ENCODE measurements around the gene TJP1. TPM values are rescaled to one million over a fixed set of nuclear protein-coding genes. Genes with fewer than 3 reads are reported as not detected.

TJP1 gene
- total and polyA plus RNA-seq, 9 of the 15 experiments (the other 6 are each of a cell fraction or from before 2014, with no cell fraction given): 9.1 to 39.3 (median 28.0) TPM

DNA sequence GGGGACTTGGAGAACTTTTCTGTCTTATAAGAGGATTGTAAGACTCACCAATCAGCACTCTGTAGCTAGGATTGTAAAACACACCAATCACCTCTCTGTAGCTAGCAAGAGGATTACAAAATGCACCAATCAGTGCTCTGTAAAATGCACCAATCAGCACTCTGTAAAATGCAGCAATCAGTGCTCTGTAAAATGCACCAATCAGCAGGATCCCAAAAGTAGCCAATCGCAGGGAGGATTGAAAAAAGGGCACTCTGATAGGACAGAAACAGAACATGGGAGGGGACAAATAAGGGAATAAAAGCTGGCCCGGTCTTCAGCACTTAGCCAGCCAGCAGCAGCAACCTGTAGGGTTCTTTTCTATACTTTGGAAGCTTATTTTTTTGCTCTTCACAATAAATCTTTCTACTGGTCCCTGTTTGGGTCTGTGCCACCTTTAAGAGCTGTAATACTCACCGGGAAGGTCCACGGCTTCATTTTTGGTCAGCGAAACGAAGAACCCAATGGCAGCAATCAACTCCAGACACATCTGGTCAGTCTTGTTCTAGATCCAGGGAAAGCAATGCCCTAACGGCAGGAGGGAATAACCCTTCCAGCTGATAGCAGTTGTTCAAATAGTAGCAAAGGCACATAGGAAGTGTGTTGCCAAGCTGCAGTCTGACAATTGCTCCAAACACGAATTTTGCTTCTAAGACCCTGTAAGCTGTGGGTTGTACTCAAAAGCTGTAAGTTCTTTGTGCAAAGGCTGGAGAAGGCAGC lies 135.6 kb downstream of the TJP1 start:
- Histone ChIP-seq H3K27ac (ENCODE audit: extremely low read depth, low read depth, low read length) (no peak overlapping the region), H3K4me3 (no peak overlapping the region), H4K20me1 (replicated peaks; ENCODE audit: control insufficient read depth, insufficient read depth, low read length) (no peaks in the 10 kb centered on the region), H3K9ac (ENCODE audit: insufficient read depth in 1 of 2, low read depth in 2 of 2, low read length in 2 of 2) (no peak overlapping the region), H3K4me1 (replicated peaks in 1 of 2; ENCODE audit: control insufficient read depth in 2 of 2, insufficient read depth in 2 of 2, low read length in 2 of 2) (peaks cover 0 to 22% of the 10 kb centered on the region in 2 experiments; a peak in 3 of 5 replicates), H3K4me2 (ENCODE audit: insufficient read depth, low read length) (no peak overlapping the region), H3K79me2 (ENCODE audit: control insufficient read depth, insufficient read depth, low read length) (no peaks in the 10 kb centered on the region), H3K9me3 (replicated peaks; ENCODE audit: control insufficient read depth, insufficient read depth, low read depth, low read length) (no peaks in the 10 kb centered on the region), H3K27me3 (ENCODE audit: control insufficient read depth in 2 of 2, insufficient read depth in 2 of 2, low read length in 2 of 2) (peaks cover 0 to 13% of the 10 kb centered on the region in 2 experiments; a peak in 2 of 5 replicates), H2AFZ (ENCODE audit: low read depth, low read length) (no peak overlapping the region), H3K36me3 (ENCODE audit: control insufficient read depth, insufficient read depth, low read length) (no peaks in the 10 kb centered on the region), H3K9me1 (ENCODE audit: control insufficient read depth, insufficient read depth, low read length) (no peaks in the 10 kb centered on the region)
- TF ChIP-seq RNF2 (IDR thresholded peaks at IDR 0.05) (no peak), ZFP1 (CRISPR knock-in tag; IDR thresholded peaks at IDR 0.05) (no peak), RHOXF2B (CRISPR knock-in tag; conservative IDR thresholded peaks at IDR 0.05) (no peak), PHF21A (IDR thresholded peaks at IDR 0.05; ENCODE audit: borderline replicate concordance, low read depth) (no peak), DNMT1 (IDR thresholded peaks at IDR 0.05) (no peak), TARDBP (IDR thresholded peaks at IDR 0.05) (no peak)
- TF ChIP-seq, protein P1, sequence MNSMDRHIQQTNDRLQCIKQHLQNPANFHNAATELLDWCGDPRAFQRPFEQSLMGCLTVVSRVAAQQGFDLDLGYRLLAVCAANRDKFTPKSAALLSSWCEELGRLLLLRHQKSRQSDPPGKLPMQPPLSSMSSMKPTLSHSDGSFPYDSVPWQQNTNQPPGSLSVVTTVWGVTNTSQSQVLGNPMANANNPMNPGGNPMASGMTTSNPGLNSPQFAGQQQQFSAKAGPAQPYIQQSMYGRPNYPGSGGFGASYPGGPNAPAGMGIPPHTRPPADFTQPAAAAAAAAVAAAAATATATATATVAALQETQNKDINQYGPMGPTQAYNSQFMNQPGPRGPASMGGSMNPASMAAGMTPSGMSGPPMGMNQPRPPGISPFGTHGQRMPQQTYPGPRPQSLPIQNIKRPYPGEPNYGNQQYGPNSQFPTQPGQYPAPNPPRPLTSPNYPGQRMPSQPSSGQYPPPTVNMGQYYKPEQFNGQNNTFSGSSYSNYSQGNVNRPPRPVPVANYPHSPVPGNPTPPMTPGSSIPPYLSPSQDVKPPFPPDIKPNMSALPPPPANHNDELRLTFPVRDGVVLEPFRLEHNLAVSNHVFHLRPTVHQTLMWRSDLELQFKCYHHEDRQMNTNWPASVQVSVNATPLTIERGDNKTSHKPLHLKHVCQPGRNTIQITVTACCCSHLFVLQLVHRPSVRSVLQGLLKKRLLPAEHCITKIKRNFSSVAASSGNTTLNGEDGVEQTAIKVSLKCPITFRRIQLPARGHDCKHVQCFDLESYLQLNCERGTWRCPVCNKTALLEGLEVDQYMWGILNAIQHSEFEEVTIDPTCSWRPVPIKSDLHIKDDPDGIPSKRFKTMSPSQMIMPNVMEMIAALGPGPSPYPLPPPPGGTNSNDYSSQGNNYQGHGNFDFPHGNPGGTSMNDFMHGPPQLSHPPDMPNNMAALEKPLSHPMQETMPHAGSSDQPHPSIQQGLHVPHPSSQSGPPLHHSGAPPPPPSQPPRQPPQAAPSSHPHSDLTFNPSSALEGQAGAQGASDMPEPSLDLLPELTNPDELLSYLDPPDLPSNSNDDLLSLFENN (IDR thresholded peaks at IDR 0.05; ENCODE audit: low read depth in 2 of 2, low read length in 2 of 2): no peak
- TF ChIP-seq, protein P2, sequence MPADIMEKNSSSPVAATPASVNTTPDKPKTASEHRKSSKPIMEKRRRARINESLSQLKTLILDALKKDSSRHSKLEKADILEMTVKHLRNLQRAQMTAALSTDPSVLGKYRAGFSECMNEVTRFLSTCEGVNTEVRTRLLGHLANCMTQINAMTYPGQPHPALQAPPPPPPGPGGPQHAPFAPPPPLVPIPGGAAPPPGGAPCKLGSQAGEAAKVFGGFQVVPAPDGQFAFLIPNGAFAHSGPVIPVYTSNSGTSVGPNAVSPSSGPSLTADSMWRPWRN (IDR thresholded peaks at IDR 0.05; ENCODE audit: low read depth): no peak
- POLR2A ChIA-PET: no interaction called here
- intact Hi-C loops (cut with micrococcal nuclease) (no loop called here), in situ Hi-C loops (cut with MboI) (no loop called here)
- DNase-seq (ENCODE audit: extremely low read depth in 1 of 4, low spot score in 3 of 4) (no peak), FAIRE-seq (no peak), ATAC-seq (no peak)
- no TSS peak for BruUV-seq (replicated peaks)
- CTCF ChIA-PET (ENCODE audit: low intra/inter-chr PET ratio): interaction anchor here (0.8 kb wide), 1 partner anchor 239 kb away, joined by 3 read pairs; no protein-coding TSS in a partner anchor
- WGBS (ENCODE audit: insufficient coverage, low coverage, missing lambda C conversion rate): 7% methylated on average over 8 of the region's 8 CpGs
